ENCODE results near the gene MAPKAPK3.

DNA sequence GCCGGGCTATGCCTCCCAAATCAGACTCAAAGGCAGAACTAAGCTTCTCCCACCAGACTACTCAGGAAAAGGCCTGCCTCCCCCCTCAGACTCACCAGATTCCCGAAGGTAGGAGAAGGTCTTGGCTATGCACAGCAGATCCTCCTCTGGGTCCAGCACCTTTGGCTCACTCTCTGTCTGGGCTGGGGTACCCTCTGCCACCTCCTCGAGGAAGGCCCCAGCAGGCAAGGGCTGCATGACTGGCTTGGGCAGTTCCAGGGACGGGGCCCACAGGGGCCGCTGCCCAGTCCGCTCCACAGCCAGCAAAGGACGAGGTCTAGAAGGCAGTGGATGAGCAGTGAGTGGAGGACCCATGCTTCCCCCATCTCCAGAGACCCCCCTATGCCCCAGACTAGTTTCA, 8.7 kb upstream of the MAPKAPK3 start:
- TF ChIP-seq, protein P1, sequence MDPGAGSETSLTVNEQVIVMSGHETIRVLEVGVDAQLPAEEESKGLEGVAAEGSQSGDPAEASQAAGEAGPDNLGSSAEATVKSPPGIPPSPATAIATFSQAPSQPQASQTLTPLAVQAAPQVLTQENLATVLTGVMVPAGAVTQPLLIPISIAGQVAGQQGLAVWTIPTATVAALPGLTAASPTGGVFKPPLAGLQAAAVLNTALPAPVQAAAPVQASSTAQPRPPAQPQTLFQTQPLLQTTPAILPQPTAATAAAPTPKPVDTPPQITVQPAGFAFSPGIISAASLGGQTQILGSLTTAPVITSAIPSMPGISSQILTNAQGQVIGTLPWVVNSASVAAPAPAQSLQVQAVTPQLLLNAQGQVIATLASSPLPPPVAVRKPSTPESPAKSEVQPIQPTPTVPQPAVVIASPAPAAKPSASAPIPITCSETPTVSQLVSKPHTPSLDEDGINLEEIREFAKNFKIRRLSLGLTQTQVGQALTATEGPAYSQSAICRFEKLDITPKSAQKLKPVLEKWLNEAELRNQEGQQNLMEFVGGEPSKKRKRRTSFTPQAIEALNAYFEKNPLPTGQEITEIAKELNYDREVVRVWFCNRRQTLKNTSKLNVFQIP (CRISPR knock-in tag; IDR thresholded peaks at IDR 0.05; ENCODE audit: borderline replicate concordance, low read depth): no peak
- TF ChIP-seq CSDC2 (CRISPR knock-in tag; IDR thresholded peaks at IDR 0.05): no peak
- no peak for TF ChIP-seq GLIS3 (CRISPR knock-in tag; IDR thresholded peaks at IDR 0.05)
- TF ChIP-seq, protein P2, sequence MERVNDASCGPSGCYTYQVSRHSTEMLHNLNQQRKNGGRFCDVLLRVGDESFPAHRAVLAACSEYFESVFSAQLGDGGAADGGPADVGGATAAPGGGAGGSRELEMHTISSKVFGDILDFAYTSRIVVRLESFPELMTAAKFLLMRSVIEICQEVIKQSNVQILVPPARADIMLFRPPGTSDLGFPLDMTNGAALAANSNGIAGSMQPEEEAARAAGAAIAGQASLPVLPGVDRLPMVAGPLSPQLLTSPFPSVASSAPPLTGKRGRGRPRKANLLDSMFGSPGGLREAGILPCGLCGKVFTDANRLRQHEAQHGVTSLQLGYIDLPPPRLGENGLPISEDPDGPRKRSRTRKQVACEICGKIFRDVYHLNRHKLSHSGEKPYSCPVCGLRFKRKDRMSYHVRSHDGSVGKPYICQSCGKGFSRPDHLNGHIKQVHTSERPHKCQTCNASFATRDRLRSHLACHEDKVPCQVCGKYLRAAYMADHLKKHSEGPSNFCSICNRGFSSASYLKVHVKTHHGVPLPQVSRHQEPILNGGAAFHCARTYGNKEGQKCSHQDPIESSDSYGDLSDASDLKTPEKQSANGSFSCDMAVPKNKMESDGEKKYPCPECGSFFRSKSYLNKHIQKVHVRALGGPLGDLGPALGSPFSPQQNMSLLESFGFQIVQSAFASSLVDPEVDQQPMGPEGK (CRISPR knock-in tag; IDR thresholded peaks at IDR 0.05; ENCODE audit: borderline replicate concordance): no peak
- TF ChIP-seq, protein P3, sequence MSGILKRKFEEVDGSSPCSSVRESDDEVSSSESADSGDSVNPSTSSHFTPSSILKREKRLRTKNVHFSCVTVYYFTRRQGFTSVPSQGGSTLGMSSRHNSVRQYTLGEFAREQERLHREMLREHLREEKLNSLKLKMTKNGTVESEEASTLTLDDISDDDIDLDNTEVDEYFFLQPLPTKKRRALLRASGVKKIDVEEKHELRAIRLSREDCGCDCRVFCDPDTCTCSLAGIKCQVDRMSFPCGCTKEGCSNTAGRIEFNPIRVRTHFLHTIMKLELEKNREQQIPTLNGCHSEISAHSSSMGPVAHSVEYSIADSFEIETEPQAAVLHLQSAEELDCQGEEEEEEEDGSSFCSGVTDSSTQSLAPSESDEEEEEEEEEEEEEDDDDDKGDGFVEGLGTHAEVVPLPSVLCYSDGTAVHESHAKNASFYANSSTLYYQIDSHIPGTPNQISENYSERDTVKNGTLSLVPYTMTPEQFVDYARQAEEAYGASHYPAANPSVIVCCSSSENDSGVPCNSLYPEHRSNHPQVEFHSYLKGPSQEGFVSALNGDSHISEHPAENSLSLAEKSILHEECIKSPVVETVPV (CRISPR knock-in tag; IDR thresholded peaks at IDR 0.05): no peak
- no peak for TF ChIP-seq TOX (CRISPR knock-in tag; IDR thresholded peaks at IDR 0.05; ENCODE audit: borderline replicate concordance)
- TF ChIP-seq, protein P4, sequence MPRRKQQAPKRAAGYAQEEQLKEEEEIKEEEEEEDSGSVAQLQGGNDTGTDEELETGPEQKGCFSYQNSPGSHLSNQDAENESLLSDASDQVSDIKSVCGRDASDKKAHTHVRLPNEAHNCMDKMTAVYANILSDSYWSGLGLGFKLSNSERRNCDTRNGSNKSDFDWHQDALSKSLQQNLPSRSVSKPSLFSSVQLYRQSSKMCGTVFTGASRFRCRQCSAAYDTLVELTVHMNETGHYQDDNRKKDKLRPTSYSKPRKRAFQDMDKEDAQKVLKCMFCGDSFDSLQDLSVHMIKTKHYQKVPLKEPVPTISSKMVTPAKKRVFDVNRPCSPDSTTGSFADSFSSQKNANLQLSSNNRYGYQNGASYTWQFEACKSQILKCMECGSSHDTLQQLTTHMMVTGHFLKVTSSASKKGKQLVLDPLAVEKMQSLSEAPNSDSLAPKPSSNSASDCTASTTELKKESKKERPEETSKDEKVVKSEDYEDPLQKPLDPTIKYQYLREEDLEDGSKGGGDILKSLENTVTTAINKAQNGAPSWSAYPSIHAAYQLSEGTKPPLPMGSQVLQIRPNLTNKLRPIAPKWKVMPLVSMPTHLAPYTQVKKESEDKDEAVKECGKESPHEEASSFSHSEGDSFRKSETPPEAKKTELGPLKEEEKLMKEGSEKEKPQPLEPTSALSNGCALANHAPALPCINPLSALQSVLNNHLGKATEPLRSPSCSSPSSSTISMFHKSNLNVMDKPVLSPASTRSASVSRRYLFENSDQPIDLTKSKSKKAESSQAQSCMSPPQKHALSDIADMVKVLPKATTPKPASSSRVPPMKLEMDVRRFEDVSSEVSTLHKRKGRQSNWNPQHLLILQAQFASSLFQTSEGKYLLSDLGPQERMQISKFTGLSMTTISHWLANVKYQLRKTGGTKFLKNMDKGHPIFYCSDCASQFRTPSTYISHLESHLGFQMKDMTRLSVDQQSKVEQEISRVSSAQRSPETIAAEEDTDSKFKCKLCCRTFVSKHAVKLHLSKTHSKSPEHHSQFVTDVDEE (CRISPR knock-in tag; IDR thresholded peaks at IDR 0.05): no peak
- TF ChIP-seq RARB (CRISPR knock-in tag; IDR thresholded peaks at IDR 0.05): no peak
- no peak for TF ChIP-seq ZFP30 (CRISPR knock-in tag; IDR thresholded peaks at IDR 0.05)
- no peak for TF ChIP-seq ZNF565 (CRISPR knock-in tag; conservative IDR thresholded peaks at IDR 0.05; ENCODE audit: low read depth)
